HG03469 (cell line): ENCODE data around the gene RAC2.
A peak's percentile ranks its signal among the peaks of the same experiment; 100 is the strongest.
"Not testable (repeated sequence)": the region's sequence is repeated elsewhere in the genome, so short reads cannot be mapped to it uniquely, and the experiment has no call there.

Experiments used
- ATAC-seq: cut with Tn5 transposase; IDR thresholded peaks from one replicate; pipeline ENCODE4 v1.9.1; 2021; ENCODE audit warnings: mild to moderate bottlenecking, moderate library complexity, moderate number of reproducible peaks; ENCODE audit not compliant: unreplicated experiment

Gene RAC2

GRCh38 chr22:37256075-37256726, 12.1 kb upstream of the RAC2 start:
- ATAC-seq, result no peak

DNA sequence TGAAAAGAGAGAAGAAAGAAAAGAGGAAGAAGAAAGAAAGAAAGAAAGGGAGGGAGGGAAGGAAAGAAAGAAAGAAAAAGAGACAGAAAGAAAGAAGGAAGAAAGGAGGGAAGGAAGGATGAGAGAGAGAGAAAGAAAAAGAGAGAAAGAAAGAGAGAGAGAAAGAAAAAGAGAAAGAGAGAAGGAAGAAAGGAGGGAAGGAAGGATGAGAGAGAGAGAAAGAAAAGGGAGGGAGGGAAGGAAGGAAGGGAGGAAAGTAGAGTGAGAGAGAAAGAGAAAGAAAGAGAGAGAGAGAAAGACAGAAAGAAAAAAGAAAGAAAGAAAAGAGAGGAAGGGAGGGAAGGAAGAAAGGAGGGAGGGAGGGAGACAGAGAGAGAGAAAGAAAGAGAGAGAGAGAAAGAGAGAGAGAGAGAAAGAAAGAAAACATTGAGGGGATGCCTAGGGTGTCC, 11.5 kb upstream of the RAC2 start:
- ATAC-seq, result no peak

- ATAC-seq, result no peak
These were observed 10.8 kb upstream of the RAC2 start for GRCh38 chr22:37254867-37255233.

GRCh38 chr22:37254209-37254866, 10.3 kb upstream of the RAC2 start:
- ATAC-seq, result no peak

DNA sequence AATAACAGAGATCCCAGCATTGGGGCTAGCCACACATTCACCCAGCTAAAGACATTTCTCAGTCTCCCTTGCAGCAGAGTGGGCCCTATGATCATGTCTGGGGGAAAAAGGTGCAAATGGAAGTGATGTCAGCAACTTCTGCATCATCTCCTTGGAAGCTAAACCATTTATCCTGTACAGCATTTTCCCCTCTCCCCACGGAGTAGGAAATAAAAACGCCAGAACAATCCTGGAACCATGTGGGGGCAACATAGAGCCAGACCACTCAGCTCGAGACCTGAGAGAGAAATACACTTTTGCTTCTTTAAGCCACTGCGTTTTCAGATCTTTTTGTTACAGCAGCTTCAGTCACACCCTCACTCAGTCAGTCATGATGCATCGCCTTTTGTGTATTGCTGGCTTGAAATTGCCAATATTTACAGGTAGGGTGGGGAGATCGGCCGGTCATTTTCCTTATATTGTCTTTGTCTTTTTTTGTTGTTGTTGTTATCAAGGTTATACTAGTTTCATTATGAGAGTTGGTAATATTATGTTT, 9.1 kb upstream of the RAC2 start:
- no peak for ATAC-seq

DNA sequence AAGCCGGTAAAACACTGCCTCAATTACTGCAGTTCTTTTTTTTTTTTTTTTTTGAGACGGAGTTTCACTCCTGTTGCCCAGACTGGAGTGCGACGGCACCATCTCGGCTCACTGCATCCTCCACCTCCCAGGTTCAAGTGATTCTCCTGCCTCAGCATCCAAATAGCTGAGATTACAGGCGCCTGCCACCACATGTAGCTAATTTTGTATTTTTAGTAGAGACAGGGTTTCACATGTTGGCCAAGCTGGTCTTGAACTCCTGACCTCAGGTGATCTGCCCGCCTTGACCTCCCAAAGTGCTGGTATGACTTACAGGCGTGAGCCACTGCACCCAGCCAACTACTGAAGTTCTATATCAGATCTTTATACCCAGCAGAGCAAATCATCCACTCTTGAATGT, 7.8 kb upstream of the RAC2 start:
- ATAC-seq, result not testable (repeated sequence)

DNA sequence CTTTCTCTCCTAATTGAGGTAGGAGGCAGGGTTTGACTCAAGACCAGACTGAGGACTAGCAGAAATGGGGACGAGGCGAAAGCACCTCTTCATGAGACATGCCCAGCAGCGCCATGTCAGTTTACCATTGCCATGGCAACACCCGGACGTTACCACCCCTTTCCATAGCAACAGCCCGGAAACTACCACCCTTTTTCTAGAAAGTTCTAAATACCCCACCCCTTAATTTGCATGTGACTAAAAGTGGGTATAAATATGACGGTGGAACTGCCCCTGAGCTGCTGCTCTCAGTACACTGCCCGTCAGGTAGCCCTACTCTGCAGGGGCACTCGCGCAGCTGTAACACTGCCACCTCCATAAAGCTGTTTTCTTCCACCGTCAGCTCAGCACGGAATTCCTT, 5.9 kb upstream of the RAC2 start:
- ATAC-seq, result no peak

DNA sequence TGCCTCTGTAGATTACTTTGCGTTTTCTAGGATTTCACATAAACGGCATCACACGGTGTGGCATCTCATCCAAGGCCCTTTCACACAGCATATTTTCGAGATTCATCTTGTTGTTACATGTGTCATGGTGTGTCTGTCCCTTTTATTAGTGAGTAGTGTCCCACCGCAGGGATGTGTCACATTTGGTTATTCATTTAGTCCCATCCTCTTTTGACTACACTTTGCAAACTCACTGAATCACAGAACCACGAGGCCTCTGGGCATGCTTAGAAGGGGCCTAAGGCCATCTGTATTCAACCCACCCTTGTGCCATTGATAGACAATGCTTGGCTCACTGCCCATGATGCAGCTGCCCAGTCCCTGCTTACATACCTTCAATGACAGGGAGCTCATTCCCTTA, 4.2 kb upstream of the RAC2 start:
- no peak for ATAC-seq

- no peak for ATAC-seq
These were observed 1.7 kb upstream of the RAC2 start for GRCh38 chr22:37245740-37246139.

- ATAC-seq, result no peak
These were observed 1.1 kb upstream of the RAC2 start for GRCh38 chr22:37244922-37245722.

DNA sequence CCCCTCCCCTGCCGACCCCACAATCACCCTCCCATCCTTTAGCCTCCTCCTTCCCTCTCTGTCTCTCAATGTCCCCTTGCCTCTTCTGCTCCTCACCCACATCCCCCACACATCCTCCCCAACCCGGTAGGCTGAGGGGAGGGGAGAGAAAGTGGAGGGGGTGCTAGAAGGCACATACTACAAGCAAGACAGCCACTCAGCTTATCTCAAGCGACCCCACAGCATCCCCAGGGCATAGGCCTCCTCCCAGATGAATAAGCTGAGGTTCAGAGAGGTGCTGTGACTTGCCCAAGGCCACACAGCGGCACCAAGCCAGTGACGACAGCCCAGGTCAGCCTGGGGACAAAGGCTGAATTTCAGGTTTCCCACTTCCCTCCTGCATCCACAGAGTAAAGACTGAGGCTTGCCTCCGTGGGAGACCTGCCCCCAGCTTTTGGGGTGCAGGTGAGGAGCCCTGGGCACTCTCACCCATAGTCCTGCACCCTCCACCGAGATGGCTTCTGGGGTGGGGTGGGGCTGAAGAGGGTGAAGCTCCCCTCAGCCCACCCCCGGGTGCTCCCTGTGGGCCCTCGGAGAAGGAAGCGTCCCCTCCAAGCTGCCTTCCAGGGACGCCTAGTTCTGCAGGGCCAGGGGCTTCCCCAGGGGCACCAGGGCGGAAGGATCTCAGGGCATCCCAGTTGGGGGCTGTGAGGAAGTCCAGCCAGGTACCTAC, 511 bp downstream of the RAC2 start:
- no peak for ATAC-seq

DNA sequence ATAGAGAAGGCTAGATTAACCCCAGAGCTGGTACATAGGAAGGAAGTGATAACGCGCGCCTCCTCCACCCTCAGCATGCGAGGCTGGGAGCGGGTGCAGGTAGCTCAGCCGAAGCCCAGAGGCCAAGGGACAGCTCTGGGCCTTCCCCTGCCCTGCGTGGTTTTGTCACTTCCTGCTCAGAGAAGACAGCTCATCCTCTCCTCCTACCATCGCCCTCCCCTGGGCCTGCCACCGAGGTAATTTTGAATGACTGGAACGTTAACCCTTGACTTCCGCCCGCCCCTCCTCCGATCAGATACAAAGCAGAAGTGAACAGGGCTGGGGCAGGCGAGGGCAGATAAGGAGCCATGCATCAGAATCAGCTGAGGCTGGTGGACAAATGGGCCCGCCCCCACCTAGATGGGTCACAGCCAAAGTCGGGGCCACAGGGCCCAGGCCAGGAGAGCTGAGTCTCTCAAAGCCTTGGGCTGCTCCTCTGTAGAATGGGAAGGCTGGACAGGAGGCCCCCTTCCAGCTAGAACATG, 1.6 kb downstream of the RAC2 start:
- peak; percentile 48 for ATAC-seq

DNA sequence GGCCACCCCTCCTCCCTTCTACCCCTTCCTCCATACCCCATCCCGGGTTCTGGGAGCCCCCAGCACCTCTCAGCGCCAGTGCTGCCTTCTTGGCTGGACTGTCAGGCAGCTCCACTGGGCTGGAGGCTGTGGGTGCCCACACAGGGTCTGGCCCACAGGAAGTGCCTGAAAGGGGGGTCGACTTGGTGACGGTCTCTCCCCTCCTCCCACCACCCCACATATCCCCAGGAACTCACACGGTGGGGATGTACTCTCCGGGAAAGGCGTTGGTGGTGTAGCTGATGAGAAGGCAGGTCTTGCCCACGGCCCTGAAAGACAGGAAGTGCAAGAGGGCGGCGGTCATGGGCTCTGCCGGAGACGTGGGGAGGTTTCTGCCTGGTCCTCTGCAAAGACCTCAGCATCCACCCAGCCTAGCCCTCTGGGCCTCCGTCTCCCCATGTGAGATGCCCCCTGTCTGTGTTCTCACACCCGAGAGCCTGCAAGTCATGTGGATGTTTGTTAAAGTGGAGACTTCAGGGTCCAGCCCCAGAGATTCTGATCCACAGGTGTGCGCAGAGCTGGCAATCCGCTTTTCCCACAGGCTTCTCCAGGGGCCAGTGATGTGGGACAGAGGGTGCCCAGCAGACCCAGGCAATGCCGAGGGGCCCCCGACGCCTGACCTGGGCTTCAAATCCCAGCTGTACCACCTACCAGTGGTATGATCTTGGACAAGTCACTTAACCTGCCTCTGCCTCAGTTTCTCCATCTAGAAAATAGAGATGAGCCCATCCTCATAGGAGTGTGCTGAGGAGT, 2.5 kb downstream of the RAC2 start:
- no peak for ATAC-seq

GRCh38 chr22:37240941-37241320, 3.1 kb downstream of the RAC2 start:
- ATAC-seq, result no peak

GRCh38 chr22:37240240-37240940, 3.7 kb downstream of the RAC2 start:
- no peak for ATAC-seq

- ATAC-seq, result no peak
These were observed 4.5 kb downstream of the RAC2 start for GRCh38 chr22:37239336-37240239.

DNA sequence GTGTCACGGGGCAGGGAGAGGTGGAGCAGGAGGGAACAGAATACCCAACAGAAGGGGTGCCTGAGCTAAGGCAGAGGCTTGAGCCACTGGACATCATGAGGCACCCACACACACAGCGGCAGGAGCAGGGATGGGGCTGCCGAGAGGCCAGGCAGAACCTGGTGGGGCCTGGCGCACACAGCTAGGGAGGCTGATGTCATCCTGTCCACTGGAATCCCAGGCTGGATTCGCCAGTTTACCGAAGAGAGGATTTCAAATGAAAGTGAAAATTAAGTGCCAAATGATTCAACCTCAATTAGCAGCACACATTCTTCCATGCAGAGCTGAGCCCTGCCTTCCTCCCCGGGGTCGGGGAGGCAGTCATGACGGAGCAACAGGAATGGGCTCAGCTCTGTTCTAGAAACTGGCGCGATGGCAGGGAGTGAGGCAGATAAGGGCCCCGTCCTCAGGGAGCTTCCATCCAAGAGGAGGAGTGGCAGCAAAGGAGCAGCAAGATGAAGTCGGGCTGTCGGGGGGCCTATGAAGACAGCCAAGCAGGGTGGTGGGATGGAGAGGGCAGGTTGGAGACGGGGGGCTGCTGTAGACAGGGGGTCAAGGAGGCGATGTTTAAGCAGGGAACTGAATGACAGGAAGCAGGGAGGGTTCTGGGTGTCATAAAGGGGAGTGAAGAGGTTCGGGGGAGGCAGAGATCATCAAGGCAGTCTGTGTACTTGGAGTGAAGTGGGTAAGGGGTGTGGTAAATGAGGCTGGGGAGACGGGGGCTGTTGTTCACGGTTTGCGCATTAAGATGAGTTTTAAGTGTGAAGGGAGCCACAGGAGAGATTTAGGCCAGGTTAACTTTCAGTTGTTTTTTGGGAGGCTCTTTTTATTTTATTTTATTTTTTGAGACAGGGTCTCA, 6.4 kb downstream of the RAC2 start:
- no peak for ATAC-seq
